ENCODE data around the gene SLC7A7. TPM values are rescaled to one million over a fixed set of nuclear protein-coding genes. Genes with fewer than 3 reads are reported as not detected.
A peak's percentile ranks its signal among the peaks of the same experiment; 100 is the strongest.

The SLC7A7 gene
- total and polyA plus RNA-seq, 9 of the 15 experiments (the other 6 are each of a cell fraction or from before 2014, with no cell fraction given): 0.07 to 0.68 (median 0.41) TPM

DNA sequence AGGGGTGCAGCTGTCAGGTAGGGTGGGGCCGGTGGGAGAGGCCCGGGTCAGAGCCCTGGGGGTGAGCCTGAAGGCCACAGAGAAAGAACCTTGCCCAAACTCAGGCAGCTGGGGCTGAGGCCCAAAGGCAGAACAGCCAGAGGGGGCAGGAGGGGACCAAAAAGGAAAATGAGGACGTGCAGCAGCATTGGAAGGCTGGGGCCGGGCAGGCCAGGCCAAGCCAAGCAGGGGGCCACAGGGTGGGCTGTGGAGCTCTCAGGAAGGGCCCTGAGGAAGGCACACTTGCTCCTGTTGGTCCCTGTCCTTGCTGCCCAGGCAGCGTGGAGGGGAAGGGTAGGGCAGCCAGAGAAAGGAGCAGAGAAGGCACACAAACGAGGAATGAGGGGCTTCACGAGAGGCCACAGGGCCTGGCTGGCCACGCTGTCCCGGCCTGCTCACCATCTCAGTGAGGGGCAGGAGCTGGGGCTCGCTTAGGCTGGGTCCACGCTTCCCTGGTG is 31.6 kb upstream of the SLC7A7 start:
- Histone ChIP-seq H3K4me1 (replicated peaks in 1 of 2; ENCODE audit: control insufficient read depth in 2 of 2, insufficient read depth in 2 of 2, low read length in 2 of 2) (peaks cover 5 to 31% of the 10 kb centered on the region in 2 experiments; a peak in 2 of 5 replicates), H3K36me3 (ENCODE audit: control insufficient read depth, insufficient read depth, low read length) (no peaks in the 10 kb centered on the region), H3K79me2 (ENCODE audit: control insufficient read depth, insufficient read depth, low read length) (no peaks in the 10 kb centered on the region), H2AFZ (ENCODE audit: low read depth, low read length) (no peak overlapping the region), H3K9me3 (replicated peaks; ENCODE audit: control insufficient read depth, insufficient read depth, low read depth, low read length) (no peaks in the 10 kb centered on the region), H4K20me1 (replicated peaks; ENCODE audit: control insufficient read depth, insufficient read depth, low read length) (no peaks in the 10 kb centered on the region), H3K27ac (ENCODE audit: extremely low read depth, low read depth, low read length) (no peak overlapping the region), H3K9ac (ENCODE audit: insufficient read depth in 1 of 2, low read depth in 2 of 2, low read length in 2 of 2) (peak overlapping the region in 1 of 2 experiments; percentile 81; a peak in 2 of 4 replicates), H3K4me3 (no peak overlapping the region), H3K4me2 (ENCODE audit: insufficient read depth, low read length) (no peak overlapping the region), H3K27me3 (ENCODE audit: control insufficient read depth in 2 of 2, insufficient read depth in 2 of 2, low read length in 2 of 2) (no peaks in the 10 kb centered on the region), H3K9me1 (ENCODE audit: control insufficient read depth, insufficient read depth, low read length) (no peaks in the 10 kb centered on the region)
- 55% methylated on average over 10 of the region's 11 CpGs for WGBS (ENCODE audit: insufficient coverage, low coverage, missing lambda C conversion rate)
- no peak for ATAC-seq
- FAIRE-seq: no peak
- intact Hi-C loops (cut with micrococcal nuclease): no loop called here
- ChIA-PET CTCF (ENCODE audit: low intra/inter-chr PET ratio) (no interaction called here), POLR2A (interaction anchor here (0.6 kb wide), 1 partner anchor 17 kb away, joined by 3 read pairs; no protein-coding TSS in a partner anchor)
- BruUV-seq (replicated peaks): no TSS peak
- in situ Hi-C loops (cut with MboI): loop anchor here (10.0 kb wide), 2 partner anchors 192 to 282 kb away; no protein-coding TSS in a partner anchor
- DNase-seq (ENCODE audit: extremely low read depth in 1 of 4, low spot score in 3 of 4): no peak
- TF ChIP-seq, protein P1, sequence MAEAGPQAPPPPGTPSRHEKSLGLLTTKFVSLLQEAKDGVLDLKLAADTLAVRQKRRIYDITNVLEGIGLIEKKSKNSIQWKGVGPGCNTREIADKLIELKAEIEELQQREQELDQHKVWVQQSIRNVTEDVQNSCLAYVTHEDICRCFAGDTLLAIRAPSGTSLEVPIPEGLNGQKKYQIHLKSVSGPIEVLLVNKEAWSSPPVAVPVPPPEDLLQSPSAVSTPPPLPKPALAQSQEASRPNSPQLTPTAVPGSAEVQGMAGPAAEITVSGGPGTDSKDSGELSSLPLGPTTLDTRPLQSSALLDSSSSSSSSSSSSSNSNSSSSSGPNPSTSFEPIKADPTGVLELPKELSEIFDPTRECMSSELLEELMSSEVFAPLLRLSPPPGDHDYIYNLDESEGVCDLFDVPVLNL (CRISPR knock-in tag; IDR thresholded peaks at IDR 0.05; ENCODE audit: low read depth): no peak
- TF ChIP-seq, protein P2, sequence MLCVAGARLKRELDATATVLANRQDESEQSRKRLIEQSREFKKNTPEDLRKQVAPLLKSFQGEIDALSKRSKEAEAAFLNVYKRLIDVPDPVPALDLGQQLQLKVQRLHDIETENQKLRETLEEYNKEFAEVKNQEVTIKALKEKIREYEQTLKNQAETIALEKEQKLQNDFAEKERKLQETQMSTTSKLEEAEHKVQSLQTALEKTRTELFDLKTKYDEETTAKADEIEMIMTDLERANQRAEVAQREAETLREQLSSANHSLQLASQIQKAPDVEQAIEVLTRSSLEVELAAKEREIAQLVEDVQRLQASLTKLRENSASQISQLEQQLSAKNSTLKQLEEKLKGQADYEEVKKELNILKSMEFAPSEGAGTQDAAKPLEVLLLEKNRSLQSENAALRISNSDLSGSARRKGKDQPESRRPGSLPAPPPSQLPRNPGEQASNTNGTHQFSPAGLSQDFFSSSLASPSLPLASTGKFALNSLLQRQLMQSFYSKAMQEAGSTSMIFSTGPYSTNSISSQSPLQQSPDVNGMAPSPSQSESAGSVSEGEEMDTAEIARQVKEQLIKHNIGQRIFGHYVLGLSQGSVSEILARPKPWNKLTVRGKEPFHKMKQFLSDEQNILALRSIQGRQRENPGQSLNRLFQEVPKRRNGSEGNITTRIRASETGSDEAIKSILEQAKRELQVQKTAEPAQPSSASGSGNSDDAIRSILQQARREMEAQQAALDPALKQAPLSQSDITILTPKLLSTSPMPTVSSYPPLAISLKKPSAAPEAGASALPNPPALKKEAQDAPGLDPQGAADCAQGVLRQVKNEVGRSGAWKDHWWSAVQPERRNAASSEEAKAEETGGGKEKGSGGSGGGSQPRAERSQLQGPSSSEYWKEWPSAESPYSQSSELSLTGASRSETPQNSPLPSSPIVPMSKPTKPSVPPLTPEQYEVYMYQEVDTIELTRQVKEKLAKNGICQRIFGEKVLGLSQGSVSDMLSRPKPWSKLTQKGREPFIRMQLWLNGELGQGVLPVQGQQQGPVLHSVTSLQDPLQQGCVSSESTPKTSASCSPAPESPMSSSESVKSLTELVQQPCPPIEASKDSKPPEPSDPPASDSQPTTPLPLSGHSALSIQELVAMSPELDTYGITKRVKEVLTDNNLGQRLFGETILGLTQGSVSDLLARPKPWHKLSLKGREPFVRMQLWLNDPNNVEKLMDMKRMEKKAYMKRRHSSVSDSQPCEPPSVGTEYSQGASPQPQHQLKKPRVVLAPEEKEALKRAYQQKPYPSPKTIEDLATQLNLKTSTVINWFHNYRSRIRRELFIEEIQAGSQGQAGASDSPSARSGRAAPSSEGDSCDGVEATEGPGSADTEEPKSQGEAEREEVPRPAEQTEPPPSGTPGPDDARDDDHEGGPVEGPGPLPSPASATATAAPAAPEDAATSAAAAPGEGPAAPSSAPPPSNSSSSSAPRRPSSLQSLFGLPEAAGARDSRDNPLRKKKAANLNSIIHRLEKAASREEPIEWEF (CRISPR knock-in tag; IDR thresholded peaks at IDR 0.05): no peak
- TF ChIP-seq SAFB (IDR thresholded peaks at IDR 0.05; ENCODE audit: borderline replicate concordance, low read depth, low read length) (no peak), ZBTB17 (CRISPR knock-in tag; IDR thresholded peaks at IDR 0.05) (no peak), ETV5 (CRISPR knock-in tag; IDR thresholded peaks at IDR 0.05; ENCODE audit: low read depth) (no peak), POLR2AphosphoS2 (IDR thresholded peaks at IDR 0.05; ENCODE audit: low read length) (no peak), MTA2 (IDR thresholded peaks at IDR 0.05; ENCODE audit: low read depth) (no peak)
- TF ChIP-seq, protein P3, sequence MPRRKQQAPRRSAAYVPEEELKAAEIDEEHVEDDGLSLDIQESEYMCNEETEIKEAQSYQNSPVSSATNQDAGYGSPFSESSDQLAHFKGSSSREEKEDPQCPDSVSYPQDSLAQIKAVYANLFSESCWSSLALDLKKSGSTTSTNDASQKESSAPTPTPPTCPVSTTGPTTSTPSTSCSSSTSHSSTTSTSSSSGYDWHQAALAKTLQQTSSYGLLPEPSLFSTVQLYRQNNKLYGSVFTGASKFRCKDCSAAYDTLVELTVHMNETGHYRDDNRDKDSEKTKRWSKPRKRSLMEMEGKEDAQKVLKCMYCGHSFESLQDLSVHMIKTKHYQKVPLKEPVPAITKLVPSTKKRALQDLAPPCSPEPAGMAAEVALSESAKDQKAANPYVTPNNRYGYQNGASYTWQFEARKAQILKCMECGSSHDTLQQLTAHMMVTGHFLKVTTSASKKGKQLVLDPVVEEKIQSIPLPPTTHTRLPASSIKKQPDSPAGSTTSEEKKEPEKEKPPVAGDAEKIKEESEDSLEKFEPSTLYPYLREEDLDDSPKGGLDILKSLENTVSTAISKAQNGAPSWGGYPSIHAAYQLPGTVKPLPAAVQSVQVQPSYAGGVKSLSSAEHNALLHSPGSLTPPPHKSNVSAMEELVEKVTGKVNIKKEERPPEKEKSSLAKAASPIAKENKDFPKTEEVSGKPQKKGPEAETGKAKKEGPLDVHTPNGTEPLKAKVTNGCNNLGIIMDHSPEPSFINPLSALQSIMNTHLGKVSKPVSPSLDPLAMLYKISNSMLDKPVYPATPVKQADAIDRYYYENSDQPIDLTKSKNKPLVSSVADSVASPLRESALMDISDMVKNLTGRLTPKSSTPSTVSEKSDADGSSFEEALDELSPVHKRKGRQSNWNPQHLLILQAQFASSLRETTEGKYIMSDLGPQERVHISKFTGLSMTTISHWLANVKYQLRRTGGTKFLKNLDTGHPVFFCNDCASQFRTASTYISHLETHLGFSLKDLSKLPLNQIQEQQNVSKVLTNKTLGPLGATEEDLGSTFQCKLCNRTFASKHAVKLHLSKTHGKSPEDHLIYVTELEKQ (CRISPR knock-in tag; IDR thresholded peaks at IDR 0.05): no peak
- TF ChIP-seq, protein P4, sequence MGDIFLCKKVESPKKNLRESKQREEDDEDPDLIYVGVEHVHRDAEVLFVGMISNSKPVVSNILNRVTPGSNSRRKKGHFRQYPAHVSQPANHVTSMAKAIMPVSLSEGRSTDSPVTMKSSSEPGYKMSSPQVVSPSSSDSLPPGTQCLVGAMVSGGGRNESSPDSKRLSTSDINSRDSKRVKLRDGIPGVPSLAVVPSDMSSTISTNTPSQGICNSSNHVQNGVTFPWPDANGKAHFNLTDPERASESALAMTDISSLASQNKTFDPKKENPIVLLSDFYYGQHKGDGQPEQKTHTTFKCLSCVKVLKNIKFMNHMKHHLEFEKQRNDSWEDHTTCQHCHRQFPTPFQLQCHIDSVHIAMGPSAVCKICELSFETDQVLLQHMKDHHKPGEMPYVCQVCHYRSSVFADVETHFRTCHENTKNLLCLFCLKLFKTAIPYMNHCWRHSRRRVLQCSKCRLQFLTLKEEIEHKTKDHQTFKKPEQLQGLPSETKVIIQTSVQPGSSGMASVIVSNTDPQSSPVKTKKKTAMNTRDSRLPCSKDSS (IDR thresholded peaks at IDR 0.05; ENCODE audit: low read depth, partially characterized antibody): no peak
